ENCODE measurements around the gene RPS16. TPM values are rescaled to one million over a fixed set of nuclear protein-coding genes. Genes with fewer than 3 reads are reported as not detected.
A peak's percentile ranks its signal among the peaks of the same experiment; 100 is the strongest.

Gene RPS16
- total RNA-seq, 4 donors from 2014 or later: 1,066 to 1,636 (median 1,467) TPM

GRCh38 chr19:39405261-39405957 is 30.3 kb downstream of the RPS16 start:
- Histone ChIP-seq H3K27ac (peak overlapping the region; percentile 98 to 100 (median 100)), H3K4me3 (peak overlapping the region in 3 of 4 donors; percentile 60 to 98 (median 90)), H3K27me3 (no peaks in the 10 kb centered on the region), H3K9me3 (no peaks in the 10 kb centered on the region), H3K36me3 (peaks cover 6 to 23% of the 10 kb centered on the region in 2 donors), H3K4me1 (peaks cover 24 to 41% of the 10 kb centered on the region in 2 donors)
- no peak for ATAC-seq
- intact Hi-C loops (cut with DNase I; ENCODE audit: low total_unique reads): loop anchor here (10.0 kb wide), 5 partner anchors 571 to 1031 kb away; partner anchors contain the start of genes AKT2, ECH1, PSMD8 and SERTAD1
- no peak for DNase-seq
- in situ Hi-C loops (cut with MboI; ENCODE audit: low sequenced_read_pairs in 4 of 4): no loop called here
- TF ChIP-seq POLR2A (IDR thresholded peaks at IDR 0.05) (no peak), CTCF (IDR thresholded peaks at IDR 0.05 in 4 of 5, conservative IDR thresholded peaks at IDR 0.05 in 1 of 5) (no peak)

GRCh38 chr19:39403331-39404312 is 32.1 kb downstream of the RPS16 start:
- peaks cover 5 to 19% of the 10 kb centered on the region in 2 donors for H3K36me3 ChIP-seq
- intact Hi-C loops (cut with DNase I; ENCODE audit: low total_unique reads) (loop anchor here (10.0 kb wide), 5 partner anchors 569 to 1029 kb away; partner anchors contain the start of genes AKT2, ECH1, PSMD8 and SERTAD1), in situ Hi-C loops (cut with MboI; ENCODE audit: low sequenced_read_pairs in 4 of 4) (no loop called here)
- H3K27me3 ChIP-seq: no peaks in the 10 kb centered on the region
- H3K4me3 ChIP-seq: peak overlapping the region; percentile 68 to 79 (median 73)
- ATAC-seq: peak; percentile 60 to 69
- H3K4me1 ChIP-seq: peaks cover 27 to 35% of the 10 kb centered on the region in 2 donors
- peak; percentile 99 to 100 for DNase-seq
- no peaks in the 10 kb centered on the region for H3K9me3 ChIP-seq
- peak overlapping the region; percentile 98 to 100 (median 100) for H3K27ac ChIP-seq
- TF ChIP-seq POLR2A (IDR thresholded peaks at IDR 0.05) (peak; percentile 85 to 93), CTCF (IDR thresholded peaks at IDR 0.05 in 4 of 5, conservative IDR thresholded peaks at IDR 0.05 in 1 of 5) (no peak)

- in situ Hi-C loops (cut with MboI; ENCODE audit: low sequenced_read_pairs in 4 of 4) (no loop called here), intact Hi-C loops (cut with DNase I; ENCODE audit: low total_unique reads) (loop anchor here (1.0 to 10.0 kb wide), 7 partner anchors 9 to 1028 kb away; partner anchors contain the start of genes AKT2, ECH1, PSMD8 and SERTAD1)
- Histone ChIP-seq H3K36me3 (peaks cover 0 to 9% of the 10 kb centered on the region in 2 donors), H3K4me1 (peaks cover 37 to 45% of the 10 kb centered on the region in 2 donors), H3K4me3 (peak overlapping the region; percentile 68 to 79 (median 73)), H3K27me3 (no peaks in the 10 kb centered on the region), H3K9me3 (no peaks in the 10 kb centered on the region), H3K27ac (peak overlapping the region; percentile 98 to 100 (median 100))
- TF ChIP-seq CTCF (IDR thresholded peaks at IDR 0.05 in 4 of 5, conservative IDR thresholded peaks at IDR 0.05 in 1 of 5) (peak in 1 of 5 experiments; percentile 9), POLR2A (IDR thresholded peaks at IDR 0.05) (peak; percentile 73 to 75)
- DNase-seq (peak; percentile 92 to 95), ATAC-seq (peak; percentile 44 to 46)
Measured at GRCh38 chr19:39402346-39403300, 33.1 kb downstream of the RPS16 start.

All from gastrocnemius medialis (tissue), 4 donors.